OCI-M1 (cell line): Measurements from ENCODE around the gene TMEM52.
"Not testable (repeated sequence)": the region's sequence is repeated elsewhere in the genome, so short reads cannot be mapped to it uniquely, and the experiment has no call there.

Source experiments
- DNase-seq: peaks from one replicate; lab custom pipeline; 2025; lab: John Stamatoyannopoulos, UW

TMEM52 gene

DNA sequence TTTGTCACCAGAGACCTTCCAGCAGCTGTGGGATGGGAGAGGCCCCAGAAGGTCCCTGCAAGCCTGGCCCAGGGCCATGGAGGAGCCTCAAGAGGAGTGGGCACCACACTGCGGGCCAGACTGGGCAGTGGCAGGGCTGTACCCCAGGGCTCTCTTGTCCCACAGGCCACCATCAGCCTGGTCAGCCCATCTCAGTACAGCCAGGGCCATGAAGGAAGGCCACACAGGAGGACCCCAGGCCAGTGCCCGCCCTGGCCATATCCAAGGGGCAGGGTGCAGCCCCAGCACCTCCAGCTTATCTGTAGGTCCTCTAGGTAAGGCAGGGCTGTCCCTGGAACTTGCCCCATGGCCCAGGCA, 25.1 kb downstream of the TMEM52 start:
- no peak for DNase-seq

DNA sequence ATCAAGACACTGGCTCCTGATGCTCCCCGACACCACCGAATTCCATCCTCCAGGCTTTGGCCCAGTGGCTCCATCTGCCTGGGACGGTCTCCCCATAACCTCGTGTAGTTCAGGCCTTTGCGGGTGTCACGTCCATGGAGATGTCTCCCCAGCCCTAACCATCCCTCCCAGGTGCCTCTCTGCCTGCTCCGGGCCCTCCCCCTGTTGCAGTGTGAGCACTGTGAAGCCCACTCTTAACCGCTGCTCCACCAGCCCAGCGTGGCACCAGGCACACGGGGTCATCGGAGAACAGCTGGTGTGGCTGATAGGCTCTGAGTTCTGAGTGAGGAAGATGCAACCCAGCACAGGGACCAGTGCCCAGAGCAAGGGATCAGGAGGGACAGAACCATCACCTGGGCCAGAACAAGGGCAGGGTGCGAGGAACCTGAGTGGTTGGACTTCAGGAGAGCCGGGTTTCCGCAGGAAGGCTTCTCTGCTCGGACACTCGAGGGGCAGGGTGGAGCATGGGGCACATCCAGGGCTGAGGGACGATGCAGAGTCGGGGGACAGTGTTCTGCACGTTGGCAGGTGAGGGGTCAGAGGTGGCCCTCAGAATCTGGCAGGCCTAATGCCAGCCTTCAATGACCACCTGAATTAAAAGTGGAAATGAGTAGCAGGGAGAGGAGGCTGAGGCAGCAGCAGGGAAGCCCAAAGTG, 25.6 kb downstream of the TMEM52 start:
- no peak for DNase-seq

DNA sequence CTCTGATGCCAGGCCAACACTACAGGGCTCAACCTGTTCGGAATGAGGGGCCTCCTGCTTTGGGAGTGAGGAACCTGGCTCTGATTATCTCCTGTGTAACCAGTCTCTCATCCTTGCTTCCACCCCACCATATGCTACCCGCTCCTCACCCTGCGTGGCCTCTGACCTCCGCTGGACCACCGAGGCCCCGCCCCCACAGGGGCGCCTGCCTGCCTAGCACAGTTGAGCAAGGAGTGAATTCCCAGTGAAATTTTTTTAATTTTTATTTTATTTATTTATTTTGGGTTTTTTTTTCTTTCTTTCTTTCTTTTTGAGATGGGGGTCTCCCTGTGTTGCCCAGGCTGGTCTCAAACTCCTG, 26.3 kb downstream of the TMEM52 start:
- no peak for DNase-seq

DNA sequence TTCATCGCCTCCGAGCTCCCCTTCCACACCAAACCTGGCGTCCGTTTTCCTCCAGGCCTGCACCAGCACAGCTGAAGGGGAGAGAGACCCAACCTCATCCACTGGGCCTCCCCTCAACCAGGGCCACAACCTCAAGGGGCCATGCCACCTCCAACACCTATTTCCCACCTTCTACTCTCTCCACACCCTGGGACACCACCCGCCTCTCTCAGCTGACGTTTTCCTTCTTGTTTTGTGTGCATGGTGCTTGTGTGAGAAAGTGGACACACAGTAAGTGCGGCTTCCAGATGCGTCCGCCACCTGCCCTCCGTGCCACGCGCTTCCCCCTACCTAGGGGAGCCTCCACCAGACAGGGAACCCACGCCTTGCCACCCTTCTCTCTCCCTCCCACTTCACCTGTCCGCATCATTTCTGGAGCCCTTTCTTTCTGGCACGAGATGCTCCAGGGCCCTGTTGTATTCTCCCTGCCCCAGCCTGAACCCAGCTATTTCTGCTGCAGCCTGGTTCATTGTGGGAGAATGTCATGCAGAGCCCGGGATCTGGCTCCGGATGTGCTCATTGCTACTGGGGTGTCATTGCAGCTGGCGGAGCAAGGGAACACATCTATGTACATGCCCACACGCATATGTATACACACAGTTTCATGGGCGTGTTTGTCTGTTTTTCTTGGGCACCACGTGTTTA, 26.9 kb downstream of the TMEM52 start:
- no peak for DNase-seq

DNA sequence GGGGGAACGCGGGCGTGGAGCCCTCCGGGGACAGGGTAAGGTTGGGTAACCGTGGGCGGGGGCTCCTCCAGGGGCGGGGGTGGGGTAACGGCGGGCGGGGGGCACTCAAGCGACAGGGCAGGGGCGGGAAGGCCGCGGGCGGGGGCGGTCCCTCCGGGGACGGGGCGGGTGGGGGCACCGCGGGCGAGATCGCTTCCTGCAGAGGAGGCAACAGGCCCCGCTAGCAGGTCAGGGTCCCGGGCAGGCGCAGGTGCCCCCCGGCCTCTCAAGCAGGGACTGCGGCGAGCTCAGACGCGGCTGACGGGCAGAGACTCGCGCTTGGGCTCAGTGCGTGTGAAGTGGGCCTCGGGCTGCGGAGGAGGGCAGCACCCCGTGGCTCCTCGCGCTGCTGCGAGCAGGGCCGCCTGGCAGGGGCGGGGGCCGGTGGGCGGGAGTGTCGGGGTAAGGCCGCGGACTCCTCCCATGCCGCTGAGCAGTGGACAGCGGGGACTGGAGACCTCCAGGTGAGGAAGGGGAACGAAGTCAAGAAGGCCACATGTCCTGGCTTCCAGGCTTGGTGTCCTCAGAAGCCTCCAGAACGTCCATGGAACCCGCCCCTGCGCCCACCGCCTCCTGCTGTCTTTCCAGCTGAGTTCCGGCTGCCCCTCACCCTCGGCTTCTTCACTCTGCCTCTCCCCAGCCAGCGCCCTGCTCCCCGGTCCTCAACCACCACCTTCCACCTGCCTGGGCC, 27.6 kb downstream of the TMEM52 start:
- peak; percentile 70 for DNase-seq

DNA sequence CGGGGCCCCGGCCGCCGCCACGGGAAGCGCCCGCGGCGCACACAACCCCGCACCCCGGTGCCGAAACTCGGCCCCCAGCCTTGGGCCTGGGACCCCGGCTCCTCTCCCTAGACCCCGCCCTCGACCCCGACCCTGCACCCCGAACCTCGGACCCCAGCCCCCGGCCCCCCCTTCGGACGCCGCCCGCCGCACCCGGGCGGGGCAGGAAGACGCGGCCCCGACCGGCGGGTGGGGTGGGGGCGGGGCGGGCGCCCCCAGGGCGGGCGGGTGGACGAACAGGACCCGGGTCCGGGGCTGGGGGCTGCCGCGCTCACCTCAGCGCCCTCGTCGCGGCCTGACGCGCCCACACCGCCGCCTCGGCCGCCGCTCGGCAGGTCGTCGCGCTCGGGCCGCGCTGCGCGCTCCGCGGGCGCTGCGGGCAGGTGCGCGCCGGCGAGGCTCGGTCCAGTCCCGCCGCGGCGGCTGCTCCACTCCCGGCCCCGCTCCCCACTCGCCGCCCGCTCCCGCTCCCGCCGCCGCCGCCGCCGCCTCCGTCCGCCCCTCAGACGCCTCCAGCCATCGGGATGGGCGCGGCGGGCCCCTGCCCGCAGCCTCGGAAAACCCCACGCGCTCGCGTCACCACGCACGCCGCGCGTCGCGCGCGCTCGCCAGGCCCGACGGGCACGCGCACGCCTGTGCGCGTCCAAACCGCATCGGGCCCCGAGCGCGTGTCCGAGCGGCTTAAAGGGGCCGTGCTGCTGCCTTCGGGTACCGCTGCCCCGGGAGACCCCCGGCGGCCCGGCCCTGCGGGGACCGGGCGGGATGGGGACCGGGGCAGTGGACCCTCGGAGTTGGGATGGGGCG, 28.4 kb downstream of the TMEM52 start, which contains the start of gene GNB1:
GNB1 (minus strand) TSS at position 582 of the 843 bp plus-strand sequence. CDS start 65,634 bp downstream, outside the sequence.
- DNase-seq, result peak; percentile 93

DNA sequence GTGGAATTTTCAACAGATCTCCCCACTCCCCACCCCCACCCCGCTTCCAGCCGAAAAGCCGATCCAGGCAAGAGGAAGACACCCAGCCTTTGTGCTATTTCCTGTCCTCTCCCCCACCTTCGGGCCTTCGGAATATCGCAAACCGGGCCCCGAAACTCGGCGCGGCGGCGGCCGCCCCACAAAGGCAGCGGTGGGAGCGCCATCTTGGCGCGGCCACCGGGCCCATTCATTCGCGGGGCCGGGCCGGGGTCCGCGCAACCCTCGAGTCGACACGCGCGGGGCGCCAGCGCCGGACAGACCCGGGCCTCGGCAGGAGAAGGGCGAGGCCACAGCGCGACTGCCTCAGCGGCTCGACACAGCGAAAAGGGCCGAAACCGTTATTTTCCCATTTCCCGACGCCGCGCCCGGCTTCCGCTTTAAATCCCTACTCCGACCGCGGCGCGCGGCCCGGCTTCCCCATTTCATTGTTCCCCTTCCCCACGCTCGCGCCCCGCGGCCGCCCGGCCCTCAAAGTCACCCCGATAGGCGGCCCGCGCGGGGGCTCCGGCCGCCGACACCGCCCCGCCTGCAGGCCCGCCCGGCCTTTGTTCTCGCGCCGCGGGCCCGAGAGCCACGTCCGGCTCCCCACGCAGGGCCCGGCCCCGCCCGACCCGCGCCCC, 29.1 kb downstream of the TMEM52 start:
- peak; percentile 70 for DNase-seq

DNA sequence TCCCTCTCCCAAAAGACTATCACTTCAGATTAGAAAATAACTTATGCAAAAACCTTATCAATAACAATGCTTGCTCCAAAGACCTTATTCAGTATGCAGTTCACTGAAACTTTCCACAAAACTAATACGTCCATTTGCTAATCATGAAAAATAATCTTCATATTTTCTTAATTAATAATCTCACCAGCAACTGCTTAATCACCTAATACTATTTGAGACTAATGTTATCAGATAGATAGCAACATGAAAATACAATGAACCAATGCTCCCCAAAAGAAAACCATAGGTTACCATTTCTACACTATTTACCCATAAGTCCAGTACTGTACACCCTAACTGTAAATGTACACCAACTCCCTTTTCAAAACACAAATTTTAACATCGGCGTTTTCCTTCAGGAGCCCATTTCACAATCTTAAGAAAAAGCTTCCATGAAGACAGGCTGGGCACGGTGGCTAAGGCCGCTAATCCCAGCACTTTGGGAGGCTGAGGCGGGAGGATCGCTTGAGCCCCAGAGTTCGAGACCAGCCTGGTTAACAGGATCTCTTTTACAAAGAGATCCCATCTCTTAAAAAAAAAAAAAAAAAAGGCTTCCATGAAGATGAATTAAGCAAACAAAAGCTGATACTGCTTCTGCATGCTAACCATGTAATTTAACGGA, 29.9 kb downstream of the TMEM52 start:
- DNase-seq, result peak; percentile 55

DNA sequence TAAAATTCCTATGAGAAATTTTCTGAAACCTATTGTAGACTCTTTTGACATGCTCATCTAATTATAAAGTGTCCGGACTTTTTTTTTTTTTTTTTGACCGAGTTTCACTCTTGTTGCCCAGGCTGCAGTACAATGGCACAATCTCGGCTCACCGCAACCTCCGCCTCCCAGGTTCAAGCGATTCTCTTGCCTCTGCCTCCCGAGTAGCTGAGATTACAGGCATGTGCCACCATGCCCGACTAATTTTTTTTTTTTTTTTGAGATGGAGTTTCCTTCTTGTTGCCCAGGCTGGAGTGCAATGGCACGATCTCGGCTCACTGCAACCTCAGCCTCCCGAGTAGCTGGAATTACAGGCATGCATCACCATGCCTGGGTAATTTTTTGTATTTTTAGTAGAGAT, 35.2 kb downstream of the TMEM52 start:
- DNase-seq, result not testable (repeated sequence)

DNA sequence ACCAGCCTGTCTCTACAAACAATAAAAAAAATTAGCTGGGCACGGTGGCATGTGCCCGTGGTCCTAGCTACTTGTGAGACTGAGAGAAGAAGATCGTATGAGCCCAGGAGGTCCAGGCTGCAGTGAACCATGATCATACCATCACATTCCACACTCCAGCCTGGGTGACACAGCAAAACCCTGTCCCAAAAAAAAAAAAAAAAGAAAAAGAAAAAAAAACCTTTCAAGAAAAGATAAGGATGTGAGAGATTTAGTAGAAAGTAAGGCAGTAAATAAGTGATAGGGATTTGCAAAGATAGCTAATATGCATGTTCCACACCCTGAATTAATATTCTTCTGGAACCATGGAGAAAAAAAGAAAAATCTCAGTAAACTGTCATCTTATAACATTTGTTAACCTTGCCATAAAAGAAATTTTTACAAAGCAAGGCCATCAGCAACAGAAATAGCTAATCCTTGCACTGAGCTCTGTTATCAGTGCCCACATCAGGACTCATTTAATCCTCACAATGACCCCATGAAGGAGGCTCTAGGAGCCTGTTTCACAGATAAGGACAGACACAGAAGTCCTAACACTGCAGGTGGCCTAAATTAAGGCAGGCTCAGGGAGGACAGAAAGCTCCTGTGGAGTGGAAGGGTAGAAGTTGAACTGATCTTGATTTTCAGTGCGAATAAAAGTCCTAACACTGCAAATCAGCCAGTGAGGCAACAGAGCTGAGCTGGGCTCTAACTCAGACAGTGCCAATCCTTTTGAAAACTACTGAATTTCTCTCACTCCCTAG, 35.8 kb downstream of the TMEM52 start:
- peak; percentile 68 for DNase-seq

DNA sequence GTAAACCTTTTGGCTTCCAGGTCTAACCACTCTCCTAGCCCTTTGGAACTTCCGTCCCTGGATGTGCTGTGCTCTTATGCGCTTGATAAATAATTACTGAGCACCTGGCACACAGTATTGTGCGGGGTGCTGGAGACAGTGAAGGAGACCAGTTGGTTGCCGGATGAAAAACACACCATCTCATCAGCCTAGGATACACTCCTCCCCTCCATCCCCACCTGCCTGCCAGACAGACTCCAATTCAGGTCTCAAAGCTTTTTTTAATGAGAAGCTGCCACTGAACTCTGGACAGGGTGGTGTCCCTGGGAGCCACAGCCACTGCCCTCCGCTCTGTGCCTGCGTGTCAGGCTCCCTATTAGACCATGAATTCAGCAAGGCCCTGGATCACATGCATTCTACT, 37.4 kb downstream of the TMEM52 start:
- no peak for DNase-seq

DNA sequence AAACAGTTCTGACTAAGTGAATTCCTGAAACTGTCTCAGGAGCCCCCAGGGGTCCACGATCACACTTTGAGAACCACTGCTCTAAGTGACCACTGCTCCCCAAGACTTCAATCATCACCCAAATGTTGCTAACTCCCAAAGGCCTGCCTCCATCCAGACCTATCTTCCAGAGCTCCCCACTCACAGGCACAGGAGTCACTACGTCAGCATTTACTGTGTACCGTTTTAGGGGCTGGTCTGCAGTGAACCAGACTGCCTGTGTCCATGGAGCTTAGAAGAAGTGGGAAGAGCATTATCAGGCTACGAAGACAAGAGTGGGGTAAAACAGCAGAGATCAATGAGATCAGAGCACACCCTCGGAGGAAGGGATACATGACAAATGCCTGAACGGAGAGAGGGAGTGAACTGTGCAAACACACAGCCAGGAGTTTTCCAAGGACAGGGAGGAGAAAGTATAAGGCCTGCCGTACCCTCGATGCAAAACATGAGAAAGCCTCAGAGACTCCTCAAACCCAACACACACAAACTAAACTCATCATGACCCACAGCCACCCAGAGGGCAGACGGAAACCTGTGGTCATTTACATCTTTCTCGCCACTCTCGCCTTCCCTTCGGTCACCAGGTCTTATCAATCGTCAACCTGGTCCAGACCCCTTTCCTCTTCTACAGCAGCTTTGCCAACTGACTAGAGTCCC, 38.3 kb downstream of the TMEM52 start:
- no peak for DNase-seq

DNA sequence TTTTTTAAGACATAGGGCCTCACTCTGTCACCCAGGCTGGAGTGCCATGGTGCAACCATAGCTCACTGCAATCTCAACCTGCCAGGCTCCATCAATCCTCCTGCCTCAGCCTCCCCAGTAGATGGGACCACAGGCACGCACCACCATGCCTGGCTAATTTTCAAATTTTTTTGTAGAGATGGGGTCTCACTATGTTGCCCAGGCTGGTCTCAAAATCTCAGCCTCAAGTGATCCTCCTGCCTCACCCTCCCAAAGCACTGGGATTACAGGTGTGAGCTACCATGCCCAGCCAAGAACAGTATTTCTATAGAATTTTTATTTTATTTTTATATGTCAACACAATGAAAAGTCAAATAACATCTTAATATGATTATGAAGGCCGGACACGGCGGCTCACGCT, 39.1 kb downstream of the TMEM52 start:
- DNase-seq, result no peak

DNA sequence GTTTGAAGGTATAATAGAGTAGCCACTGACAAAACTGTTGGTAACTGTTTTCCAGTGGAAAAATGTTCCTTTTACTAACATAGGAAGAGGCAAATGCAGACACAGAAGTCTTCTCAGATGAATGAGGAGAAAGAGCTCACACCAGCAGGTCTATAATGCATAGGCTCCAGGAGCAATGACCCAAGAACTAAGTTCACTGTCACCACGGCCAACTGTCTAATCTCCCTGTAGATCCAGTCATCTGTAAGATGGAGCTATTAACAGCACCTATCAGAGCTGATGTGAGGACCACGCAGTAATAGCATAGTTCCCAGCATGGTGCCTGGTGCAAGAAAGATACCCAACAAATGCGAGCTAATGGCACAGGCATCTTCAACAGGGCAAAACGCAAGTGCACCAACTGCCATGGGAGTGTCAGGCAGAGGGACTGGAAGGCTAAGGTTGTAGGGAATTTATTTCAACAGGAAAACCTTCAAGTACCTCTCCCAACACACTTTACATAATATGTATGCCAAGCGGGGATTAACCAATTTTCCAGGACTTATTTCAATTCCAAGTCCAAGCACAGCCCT, 41.1 kb downstream of the TMEM52 start:
- no peak for DNase-seq

DNA sequence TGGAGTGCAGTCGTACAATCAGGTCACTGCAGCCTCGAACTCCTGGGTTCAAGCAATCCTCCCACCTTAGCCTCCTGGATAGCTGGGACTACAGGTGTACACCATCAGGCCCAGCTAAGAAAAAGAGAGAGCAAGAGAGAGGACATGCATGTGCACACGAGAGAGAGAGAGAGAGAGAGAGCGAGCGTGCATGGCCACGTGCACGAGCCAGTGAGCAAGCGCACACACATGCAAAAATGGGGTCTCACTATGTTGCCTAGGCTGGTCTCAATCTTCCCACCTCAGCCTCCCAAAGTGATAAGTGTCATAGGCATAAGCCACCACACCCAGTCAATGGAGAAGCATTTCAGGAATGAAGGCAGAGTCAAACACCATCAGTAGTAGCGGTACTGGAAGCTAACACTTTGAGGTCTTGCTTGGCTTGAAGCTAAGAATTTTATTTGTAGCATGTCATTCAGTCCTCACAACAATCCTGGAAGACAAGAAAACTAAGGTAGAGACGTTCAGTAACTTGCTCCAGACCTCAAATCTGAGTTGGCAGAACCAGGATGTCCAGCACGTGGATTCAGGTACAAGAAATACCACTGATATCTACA, 42.6 kb downstream of the TMEM52 start:
- no peak for DNase-seq

DNA sequence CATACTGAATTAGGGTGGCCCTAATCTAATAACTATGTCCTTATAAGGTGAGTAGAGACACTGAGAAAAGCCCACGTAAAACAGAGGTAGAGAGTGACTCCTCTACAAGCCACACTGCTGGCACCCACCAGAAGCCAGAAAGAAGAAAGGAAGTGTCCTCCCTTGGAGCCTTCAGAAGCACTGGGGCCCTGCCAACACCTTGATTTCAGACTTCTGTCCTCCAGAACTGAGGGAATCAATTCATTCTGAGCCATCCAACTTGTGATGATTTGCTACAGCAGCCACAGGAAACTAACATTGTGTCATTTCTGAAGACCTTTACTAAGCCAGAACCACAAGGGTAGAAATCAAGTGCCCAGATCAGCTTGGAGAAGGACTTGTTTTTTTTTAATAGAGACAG, 43.1 kb downstream of the TMEM52 start:
- no peak for DNase-seq

DNA sequence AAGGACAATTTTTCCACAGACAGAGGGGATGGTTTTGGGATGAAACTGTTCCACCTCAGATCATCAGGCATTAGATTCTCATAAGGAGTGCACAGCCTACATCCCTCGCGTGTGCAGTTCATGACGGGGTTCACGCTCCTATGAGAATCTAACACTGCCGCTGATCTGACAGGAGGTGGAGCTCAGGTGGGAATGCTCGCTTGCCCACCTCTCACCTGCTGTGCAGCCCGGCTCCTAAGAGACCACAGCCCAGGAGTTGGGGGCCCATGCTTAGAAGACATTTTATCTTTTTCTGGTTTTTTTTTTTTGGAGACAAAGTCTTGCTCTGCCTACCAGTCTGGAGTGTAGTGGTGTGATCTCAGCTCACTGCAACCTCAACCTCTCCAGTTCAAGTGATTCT, 44.2 kb downstream of the TMEM52 start:
- no peak for DNase-seq

DNA sequence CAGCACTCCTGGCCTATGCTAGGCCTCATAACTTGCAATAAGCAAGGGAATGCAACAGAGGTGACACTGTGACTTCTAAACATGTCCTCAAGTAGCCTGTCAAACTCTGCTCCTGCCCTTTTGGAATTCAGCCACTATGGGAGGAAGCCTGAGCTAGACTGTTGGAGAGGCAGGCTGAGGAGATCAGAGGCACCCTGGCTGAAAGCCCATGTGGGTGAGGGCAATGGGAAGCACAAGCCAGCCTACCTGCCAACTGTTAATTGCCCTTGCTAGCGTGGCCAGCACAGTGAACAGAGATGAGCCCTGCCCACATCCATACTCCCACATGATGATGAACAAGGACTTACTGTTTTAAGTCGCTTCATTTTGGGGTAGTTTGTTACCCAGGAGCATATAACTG, 45.9 kb downstream of the TMEM52 start:
- no peak for DNase-seq
